ENCODE results near the gene MAGEE1.

GRCh38 chrX:76453737-76454406 lies 26.4 kb downstream of the MAGEE1 start:
- TF ChIP-seq MAX (IDR thresholded peaks at IDR 0.05; ENCODE audit: low read depth, low read length) (no peak), CTCF (IDR thresholded peaks at IDR 0.05; ENCODE audit: low read depth, low read length) (no peak)
